Forelimb muscle (tissue), 1 donor: Measurements from ENCODE around the gene MAP3K13. TPM values are rescaled to one million over a fixed set of nuclear protein-coding genes. Genes with fewer than 3 reads are reported as not detected.
"Not testable (repeated sequence)": the region's sequence is repeated elsewhere in the genome, so short reads cannot be mapped to it uniquely, and the experiment has no call there.

ENCODE experiments used
- DNase-seq: peaks from one replicate; pipeline ENCODE4 v3.0.0-alpha.2; 2013; ENCODE audit warnings: low read depth
- polyA plus RNA-seq: library from polyadenylated mRNA; unstranded; fragments of 120-200 nt; gene quantifications from one replicate; pipeline ENCODE4 v1.2.1, GENCODE V29; 2013; ENCODE audit not compliant: insufficient read length

Gene MAP3K13
- polyA plus RNA-seq, 1 donor, result 12.1 TPM

DNA sequence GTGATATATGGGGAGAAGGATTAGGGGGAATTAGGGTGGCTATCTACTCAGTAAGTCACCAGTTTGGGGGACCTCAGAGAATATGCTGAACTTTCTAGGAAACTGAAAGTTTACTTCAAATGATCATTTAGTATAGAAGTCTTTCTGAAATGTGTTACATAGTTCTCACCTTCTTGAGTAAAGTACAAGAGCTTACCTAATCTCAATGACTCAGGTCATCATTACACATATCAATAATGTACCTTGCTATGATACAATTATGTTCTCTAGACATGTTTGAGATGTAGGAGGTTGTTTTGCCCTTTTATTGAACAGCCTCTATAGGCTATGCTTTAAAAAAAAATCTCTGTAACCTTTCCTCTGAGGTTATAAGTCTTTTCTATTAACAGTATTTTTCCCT lies 85.2 kb downstream of the MAP3K13 start:
- DNase-seq, result no peak

DNA sequence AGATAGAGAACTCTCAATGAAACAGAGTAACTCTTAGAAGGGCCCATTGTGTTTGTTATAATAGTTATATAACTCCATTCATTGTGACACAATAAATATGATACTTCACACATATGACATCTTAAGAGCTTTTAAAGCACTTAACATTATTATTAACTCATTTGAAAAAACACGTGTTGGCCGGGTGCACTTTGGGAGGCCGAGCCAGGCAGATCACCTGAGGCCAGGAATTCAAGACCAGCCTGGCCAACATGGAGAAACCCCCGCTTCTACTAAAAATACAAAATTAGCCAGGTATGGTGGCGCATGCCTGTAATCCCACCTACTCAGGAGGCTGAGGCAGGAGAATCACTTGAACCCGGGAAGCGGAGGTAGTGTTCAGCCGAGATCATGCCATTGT lies 88.5 kb downstream of the MAP3K13 start:
- not testable (repeated sequence) for DNase-seq

DNA sequence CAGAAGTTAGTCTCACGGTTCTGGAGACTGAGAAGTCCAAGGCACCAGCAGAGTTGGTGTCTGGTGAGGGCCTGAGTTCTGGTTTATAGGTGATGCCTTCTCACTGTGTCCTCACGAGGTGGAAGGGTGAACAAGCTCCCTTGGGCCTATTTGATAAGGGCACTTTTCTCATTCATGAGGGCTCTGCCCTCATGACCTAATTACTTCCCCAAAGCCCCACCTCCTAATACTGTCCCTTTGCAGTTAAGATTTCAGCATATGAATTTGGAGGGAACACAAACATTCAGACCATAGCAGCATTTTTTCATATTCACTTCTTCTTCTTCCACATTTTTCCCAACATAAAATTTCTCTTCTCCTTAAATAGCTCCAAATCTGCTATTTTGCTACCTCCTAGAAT lies 94.4 kb downstream of the MAP3K13 start:
- DNase-seq, result no peak

DNA sequence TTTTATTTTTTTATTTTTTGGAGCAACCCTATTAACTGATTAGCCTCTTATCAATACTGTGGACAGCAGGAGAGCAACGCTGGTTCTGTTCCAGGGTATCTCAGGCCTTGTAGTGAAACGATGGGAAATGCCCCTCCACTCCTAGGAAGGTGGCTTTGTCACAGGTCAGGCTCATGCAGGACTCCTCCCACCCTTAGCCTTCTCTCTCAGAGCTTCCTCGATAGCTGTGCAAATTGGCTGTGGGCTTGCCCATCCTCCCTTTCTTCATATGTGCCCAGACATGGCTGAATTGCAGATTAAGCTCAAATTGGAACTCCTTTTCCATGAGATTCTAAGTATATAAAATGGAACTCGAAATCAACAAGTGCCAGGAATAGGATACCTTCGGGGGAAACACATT lies 97.4 kb downstream of the MAP3K13 start:
- no peak for DNase-seq

DNA sequence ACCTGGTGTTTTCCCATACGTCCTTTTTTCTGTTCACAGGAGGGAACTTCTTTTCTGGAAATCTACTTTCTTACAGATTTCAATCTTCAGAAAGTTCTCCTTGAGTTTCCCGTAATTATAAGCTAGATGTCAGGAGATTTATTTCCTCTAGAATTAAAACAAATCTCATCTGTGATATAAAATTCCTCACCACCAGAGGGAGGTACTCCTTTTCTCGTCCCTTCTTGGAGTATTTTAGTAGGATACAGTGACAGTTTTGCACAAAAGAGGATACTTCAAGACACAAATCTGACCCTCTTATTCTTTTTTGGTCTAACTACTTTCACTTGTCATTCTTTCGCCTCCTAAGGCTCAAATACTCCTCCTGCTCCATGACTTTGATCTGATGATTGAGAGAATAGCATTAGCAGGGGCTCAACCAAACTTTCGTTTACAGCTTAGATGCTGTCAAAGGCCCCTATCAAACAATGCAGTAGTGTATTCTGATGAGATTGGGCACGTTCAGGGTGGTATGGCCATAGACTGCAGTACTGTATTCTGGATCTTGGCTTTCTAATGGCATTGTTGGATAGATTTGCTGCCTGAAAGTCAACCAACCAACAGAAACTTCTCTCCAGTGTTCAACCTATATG lies 97.9 kb downstream of the MAP3K13 start:
- no peak for DNase-seq

DNA sequence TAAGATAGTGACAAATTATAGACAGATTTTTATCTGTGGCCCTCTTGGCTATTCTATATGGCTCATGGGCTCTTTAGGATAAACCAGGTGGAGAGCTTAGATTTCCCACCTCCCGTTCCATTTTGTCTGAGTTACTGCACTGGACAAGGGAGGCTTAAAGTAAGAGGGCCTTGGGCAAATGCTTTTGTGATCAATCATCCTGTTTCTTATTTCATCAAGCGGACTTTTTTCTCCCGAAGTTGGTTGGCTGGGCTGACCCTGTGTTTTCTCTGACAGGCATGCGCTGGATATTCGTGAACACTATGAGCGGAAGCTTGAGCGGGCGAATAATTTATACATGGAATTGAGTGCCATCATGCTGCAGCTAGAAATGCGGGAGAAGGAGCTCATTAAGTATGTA lies 102.5 kb downstream of the MAP3K13 start:
- DNase-seq, result no peak

DNA sequence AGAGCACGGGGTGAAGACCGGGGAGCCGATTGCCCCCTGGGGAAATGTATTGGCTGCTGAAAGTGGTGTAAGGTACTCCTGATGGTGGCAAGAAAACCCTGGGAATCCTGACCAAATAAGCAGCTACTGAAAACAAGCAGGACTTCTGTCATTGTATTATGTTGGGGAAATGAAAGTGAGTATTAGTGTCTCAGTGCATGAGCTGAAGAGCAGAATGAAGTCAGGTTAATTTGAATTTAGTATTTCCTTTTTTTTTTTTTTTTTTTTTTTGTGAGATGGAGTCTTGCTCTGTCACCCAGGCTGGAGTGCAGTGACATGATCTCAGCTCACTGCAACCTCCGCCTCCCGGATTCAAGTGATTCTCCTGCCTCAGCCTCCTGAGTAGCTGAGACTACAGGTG lies 103.2 kb downstream of the MAP3K13 start:
- not testable (repeated sequence) for DNase-seq

DNA sequence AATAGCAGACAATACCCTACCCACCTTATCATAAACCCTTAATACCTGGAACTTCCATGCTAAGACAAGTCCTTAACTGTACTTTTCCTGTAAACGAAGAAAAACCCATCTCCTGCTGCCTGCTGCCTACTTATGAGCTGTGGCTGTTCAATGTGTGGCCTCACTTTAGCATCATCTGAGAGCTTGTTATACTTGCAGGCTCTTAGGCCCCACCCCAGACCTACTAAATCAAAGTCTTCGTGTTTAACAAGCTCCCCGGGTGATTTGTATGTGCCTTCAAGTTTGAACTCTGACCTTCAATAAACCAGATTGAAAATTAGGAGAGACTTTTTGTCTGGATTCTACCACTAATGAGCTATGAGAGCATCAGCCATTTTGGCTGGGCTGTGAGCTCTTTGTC lies 106.6 kb downstream of the MAP3K13 start:
- DNase-seq, result no peak

DNA sequence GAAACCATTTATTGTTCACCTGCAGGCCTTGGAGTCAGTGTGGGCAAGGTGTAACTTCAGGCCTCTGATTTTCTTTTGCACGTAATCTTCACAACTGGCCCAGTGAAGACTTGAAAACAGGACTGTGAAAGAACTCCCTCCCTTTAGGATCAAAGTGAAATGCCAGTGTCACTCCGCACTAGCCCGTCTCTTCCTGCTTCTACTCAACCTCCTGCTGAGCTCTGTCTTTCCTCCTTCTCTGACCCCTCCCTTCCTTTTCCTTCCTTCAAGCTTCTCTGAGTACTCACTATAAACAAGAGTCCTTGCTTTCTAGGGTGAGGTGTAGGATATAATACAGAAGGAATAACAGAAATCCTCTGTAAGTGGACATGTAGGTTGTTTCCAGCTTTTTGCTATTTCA lies 107.4 kb downstream of the MAP3K13 start:
- no peak for DNase-seq

DNA sequence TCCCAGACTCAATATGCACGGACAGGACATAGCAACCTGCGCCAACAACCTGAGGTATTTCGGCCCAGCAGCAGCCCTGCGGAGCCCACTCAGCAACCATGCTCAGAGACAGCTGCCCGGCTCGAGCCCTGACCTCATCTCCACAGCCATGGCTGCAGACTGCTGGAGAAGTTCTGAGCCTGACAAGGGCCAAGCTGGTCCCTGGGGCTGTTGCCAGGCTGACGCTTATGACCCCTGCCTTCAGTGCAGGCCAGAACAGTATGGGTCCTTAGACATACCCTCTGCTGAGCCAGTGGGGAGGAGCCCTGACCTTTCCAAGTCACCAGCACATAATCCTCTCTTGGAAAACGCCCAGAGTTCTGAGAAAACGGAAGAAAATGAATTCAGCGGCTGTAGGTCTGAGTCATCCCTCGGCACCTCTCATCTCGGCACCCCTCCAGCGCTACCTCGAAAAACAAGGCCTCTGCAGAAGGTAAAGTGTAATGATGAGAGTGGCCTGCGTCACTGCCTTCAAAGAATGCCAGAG lies 110.4 kb downstream of the MAP3K13 start:
- DNase-seq, result no peak

DNA sequence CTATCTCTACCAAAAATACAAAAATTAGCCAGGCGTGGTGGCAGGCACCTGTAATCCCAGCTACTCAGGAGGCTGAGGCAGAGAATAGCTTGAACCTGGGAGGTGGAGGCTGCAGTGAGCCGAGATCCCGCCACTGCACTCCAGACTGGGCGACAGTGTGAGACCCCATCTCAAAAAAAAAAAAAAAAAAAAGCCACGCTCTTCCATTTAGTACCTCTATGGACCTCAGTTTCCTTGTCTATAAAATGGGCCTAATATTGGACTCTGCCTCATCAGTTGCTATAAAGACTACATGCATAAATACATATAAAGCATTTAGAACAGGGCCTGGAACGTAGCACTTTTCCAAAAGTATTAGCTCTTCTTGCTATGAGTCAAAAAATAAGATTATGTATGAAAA lies 112.0 kb downstream of the MAP3K13 start:
- not testable (repeated sequence) for DNase-seq

DNA sequence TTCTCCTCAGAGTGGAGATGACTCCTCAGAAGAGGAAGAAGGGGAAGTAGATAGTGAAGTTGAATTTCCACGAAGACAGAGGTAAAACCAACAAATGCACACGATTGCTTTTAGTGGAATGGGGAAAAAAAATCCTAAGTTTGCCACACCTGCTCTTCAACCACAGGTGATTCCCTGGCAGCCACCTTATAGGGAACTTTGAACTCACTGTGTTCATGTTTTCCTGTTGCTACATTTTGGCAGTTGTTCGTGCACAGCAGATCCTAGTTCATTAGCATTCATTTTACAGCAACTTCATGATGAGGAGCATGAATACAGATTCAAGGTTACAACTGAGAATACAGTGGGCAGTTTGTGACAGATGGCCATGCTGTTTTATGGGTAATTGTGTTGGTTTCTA lies 114.4 kb downstream of the MAP3K13 start:
- DNase-seq, result no peak

DNA sequence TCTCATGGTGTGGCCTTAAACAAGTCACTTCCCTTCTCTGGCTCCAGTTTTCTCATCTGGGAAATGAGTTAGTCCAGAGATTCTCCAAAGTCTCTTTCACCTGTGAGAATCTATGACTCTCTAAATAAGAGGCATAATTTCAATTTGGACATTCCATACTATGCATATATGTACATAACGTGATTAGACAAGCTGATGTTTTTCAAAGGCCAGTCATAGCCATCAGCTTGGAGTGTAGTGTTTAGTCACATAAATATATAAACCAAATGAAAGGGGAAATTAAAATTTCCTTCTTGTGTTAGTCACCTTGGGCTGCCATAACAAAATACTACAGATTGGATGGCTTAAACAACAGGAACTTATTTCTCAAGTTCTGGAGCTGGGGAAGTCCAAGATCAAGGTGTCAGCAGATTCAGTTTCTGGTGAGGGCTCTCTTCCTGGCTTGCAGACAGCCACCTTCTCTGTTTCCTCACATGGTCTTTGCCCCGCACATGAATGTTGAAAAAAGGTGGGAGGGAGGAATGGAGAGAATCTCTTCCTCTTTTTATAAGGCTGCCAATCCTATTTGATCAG lies 116.5 kb downstream of the MAP3K13 start:
- DNase-seq, result no peak

DNA sequence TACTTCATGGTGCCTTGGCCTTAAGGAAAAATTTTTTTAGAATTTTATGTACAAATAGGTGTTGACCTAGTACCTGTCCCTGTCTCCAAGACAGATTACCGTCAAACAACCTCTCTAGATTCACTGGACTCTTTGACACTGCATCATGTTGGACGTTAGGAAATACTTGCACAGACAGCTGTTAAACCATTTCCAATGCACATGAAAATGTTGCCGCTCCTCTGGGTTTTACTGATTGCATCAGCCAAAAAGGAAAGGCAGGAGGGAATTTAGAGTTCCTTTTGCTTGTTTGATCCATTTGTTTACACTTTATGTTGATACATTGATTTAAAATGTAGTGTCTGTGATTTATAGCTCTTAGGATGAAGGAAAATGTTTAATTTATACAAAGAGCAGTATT lies 121.4 kb downstream of the MAP3K13 start:
- DNase-seq, result no peak

DNA sequence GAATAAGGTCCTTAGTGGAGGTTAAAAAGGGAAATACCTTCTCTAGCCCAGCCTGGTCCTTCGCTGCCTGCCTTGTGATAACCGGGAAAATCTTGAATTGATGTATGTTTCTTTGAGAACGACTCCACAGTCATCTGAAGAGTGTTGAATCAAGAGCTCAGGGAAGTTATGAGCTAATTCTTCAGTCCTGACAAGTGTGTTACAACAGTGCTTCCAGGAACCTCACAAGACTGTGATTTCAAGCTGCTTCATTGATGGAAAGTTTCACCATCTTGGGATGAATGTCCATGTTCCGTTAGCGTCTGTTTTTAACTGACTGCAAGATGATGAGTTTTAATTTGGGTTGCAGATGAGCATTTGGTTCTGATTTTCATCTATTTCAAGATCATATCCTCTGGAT lies 123.5 kb downstream of the MAP3K13 start:
- no peak for DNase-seq

DNA sequence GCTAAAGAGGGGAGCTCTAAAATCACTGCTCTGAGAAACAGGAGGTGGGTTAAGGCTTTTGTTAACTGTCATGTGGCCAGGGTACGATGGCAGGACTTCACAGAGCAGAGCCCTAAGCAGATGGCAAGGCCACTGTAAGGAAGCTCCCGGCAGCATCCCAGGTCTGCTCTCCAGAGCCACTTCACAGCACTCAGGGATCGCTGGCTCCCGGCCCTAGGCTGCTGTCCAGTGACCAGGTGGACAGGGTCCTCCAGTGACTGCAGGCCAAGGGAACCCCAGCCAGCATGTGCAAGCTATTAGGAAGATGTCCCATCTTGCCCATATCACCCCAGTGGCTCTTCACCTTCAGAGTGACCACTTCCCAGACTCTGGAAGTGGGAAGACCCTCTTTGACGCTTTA lies 125.5 kb downstream of the MAP3K13 start:
- DNase-seq, result no peak

DNA sequence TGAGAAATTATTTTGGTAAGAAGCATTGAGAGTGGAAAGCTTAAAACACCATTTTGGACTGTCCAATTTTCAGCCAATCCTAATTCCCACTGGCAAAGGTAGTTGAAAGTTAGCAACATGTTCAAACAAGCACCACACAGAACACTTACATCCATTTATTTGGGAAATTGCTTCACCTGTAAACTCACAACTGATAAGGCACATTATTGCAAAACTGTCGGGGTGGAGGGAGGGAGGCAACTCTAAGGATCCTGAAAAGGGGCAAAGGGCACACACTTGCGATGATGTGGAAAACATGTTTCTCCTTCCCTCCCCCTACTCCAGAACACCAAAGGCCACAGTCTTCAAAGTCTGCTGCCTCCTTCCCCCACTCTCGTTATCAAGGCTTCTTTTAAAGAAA lies 126.5 kb downstream of the MAP3K13 start:
- no peak for DNase-seq

DNA sequence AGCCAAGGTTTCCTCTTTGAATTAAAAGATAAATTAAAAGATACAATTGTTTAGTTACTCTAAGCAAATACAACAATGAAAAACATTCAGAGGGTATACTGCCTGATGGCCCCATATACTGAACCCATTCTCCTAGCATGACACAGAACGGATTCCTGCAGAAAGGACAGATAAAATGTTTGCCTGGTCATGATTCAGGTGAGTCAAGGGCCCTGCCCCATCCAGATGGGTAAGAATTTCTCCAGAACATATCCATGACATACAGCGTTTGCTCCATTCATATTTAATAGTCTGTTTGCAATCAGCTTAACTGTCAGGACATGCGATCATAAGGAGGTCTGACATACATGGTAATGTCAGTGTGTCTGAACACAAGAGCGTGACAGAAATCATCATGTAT lies 127.3 kb downstream of the MAP3K13 start:
- DNase-seq, result no peak

DNA sequence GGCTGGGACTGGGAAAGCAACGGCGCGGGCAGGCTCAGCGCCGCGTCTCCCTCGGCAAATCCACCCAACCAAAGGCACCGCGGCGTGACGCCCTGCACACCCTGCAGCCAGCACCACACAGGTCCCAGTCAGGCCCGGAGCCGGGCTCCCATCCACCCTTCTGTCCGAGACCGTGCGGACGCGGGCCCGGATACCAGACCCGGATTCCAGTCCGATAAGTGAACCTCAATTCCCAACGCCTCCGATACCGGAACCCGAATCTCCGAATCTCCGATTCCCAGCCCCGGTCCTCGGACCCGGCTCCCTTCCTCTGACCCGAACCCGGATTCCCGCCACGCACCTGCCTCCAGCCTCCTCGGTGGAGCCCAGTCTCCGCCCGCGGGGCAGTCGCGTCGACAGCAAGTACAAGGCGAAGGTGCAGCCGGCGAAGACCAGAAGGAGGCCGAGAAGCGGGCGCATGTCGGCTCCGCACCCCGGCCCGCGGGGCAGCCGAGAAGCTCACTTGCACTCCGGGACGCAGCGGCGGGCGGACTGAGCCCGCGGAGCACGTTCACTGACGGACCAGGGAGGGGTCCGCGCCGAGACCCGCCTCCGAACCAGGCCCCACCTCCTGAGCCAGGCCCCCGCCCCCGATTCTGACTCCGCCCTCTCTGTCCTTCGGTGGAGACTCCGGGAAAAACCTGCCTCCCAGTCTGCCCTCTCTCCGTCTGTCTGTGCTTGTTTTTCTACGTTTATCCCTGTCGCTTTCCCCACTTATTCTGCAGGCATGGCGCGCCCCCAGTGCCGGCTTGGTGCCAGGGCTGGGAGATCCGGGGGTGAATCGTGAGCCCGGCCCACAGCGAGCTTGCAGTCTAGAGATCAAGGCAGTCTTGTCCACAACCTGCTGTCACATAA lies 135.8 kb downstream of the MAP3K13 start, which contains the start of gene TMEM41A:
Gene TMEM41A, minus strand, starts transcription at position 533 of the 894 bp plus-strand sequence. Its CDS starts 74 bp downstream, at position 459.
- DNase-seq, result peak; percentile 58

DNA sequence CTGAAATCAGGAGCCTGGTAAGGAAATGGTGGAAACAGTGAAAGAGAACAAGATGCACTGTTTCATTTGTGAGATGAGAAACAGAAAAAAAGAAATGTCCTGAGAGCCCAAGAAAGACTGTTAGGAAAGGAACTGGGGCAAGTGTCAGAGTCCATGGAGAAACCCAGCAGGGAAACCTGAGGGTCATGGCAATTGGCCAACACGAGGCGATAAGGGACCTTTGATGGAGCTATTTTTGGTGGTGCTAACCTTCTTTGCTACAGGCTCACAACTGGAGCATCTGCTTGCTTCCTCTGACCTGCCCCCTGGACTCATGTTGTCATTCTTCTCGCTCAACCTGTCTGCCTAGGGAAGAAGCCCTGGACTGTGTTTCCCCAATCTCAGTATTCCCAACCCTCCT lies 140.1 kb downstream of the MAP3K13 start:
- DNase-seq, result no peak

DNA sequence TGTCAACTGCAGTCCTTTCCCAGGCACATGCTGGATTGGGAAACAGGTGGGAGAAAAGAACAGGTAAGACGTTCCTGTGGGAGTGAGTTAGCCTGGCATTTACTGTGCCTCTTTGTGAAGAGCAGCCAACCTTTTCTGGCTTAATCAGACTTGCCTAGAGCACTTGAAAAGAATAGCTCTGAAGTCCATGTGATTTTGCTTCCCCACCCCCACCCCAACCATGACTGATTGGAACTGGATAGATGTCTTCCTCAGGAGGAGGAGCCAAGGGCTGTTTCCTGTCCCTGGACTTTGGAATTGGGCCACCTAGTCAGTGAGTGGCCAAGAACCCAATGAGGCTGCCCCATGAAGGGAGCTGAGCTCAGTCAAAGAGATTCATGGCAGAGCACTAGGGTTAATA lies 140.6 kb downstream of the MAP3K13 start:
- DNase-seq, result no peak

DNA sequence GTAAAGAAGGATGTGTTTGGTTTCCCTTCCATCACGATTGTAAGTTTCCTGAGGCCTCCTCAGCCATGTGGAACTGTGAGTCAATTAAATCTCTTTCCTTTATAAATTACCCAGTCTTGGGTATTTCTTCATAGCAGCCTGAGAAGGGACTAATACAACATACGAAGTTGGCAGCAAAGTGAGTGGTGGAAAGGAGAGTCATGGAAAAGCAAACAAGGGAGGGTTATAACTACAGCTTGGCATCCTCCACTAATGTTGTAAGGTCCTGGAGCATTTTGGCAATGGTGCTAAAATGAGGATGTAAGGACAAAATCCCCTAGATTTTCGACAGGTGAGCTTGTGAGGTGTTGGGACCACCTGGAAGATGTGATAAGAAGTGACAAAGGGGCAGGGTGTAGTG lies 141.7 kb downstream of the MAP3K13 start:
- DNase-seq, result no peak

DNA sequence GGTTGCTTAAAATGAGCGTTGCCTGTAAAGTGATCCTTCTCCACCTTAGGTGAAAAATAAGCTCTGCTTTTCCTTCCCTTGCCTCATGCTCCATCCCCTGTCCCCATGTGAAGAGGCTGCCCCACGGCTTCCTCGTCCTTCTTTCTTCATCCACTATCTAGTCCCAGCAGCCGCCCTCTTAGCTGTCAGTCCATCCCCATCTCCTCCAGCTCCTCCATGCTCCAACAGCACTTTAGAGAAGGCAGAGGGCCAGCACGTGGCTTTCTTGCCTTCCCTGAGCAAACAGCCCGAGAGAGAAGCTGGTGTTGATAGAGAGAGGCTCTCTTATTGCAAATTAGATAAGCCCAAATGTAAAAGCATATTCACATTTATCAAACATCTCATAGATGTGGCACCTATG lies 144.9 kb downstream of the MAP3K13 start:
- no peak for DNase-seq
